DOHH2 (cell line): ENCODE data around the gene RORB.

ENCODE experiments used
- H3F3A ChIP-seq: fragments of 200-600 bp; sonication (generic), shearing (Covaris generic); 2 replicates; pipeline ENCODE4 v1.6.0; 2016; ENCODE audit warnings: antibody characterized with exemption, mild to moderate bottlenecking; ENCODE audit not compliant: control insufficient read depth, insufficient read depth
- H3K27ac ChIP-seq: fragments of 200-600 bp; sonication (generic); 2 replicates; pipeline ENCODE4 v1.5.1; 2014; ENCODE audit warnings: low read depth, mild to moderate bottlenecking, low read length, moderate library complexity
- H3K27me3 ChIP-seq: fragments of 200-600 bp; sonication (generic); 2 replicates; pipeline ENCODE4 v1.6.1; 2014; ENCODE audit warnings: mild to moderate bottlenecking, low read length, mixed read lengths; ENCODE audit not compliant: control insufficient read depth
- H3K36me3 ChIP-seq: fragments of 200-600 bp; sonication (generic); 2 replicates; pipeline ENCODE4 v1.6.1; 2014; ENCODE audit warnings: mild to moderate bottlenecking, low read length, moderate library complexity, mixed read lengths; ENCODE audit not compliant: control insufficient read depth
- H3K4me1 ChIP-seq: fragments of 200-600 bp; sonication (generic); 2 replicates; pipeline ENCODE4 v1.6.1; 2014; ENCODE audit warnings: mild to moderate bottlenecking, low read length, mixed read lengths; ENCODE audit not compliant: control insufficient read depth
- H3K4me2 ChIP-seq: fragments of 200-600 bp; sonication (generic); 2 replicates; pipeline ENCODE4 v1.6.0; 2014; ENCODE audit warnings: mild to moderate bottlenecking, low read length, moderate library complexity
- H3K4me3 ChIP-seq: fragments of 200-600 bp; sonication (generic); 2 replicates; pipeline ENCODE4 v1.5.1; 2014; ENCODE audit warnings: mild to moderate bottlenecking, low read length, mixed read lengths
- H3K79me2 ChIP-seq: fragments of 200-600 bp; sonication (generic); 2 replicates; pipeline ENCODE4 v1.6.1; 2014; ENCODE audit warnings: mild to moderate bottlenecking, low read length, mixed read lengths; ENCODE audit not compliant: control insufficient read depth
- H3K9me2 ChIP-seq: fragments of 200-600 bp; sonication (generic); replicated peaks from 2 replicates; pipeline ENCODE4 v1.6.1; 2014; ENCODE audit warnings: mild to moderate bottlenecking, low read length, mixed read lengths; ENCODE audit not compliant: control insufficient read depth
- H3K9me3 ChIP-seq: fragments of 200-600 bp; sonication (generic); 2 replicates; pipeline ENCODE4 v1.6.1; 2014; ENCODE audit warnings: antibody characterized with exemption, low read length, mixed read lengths; ENCODE audit not compliant: control insufficient read depth, insufficient read depth
- H4K20me1 ChIP-seq: fragments of 200-600 bp; sonication (generic); 2 replicates; pipeline ENCODE4 v1.6.0; 2014; ENCODE audit warnings: low read depth, mild to moderate bottlenecking, antibody characterized with exemption, low read length, moderate library complexity; ENCODE audit not compliant: control insufficient read depth, insufficient read depth
- CTCF ChIP-seq: fragments of 200-600 bp; sonication (generic); IDR thresholded peaks from one replicate; pipeline ENCODE4 v1.5.1; 2014; ENCODE audit warnings: antibody characterized with exemption, mild to moderate bottlenecking, low read depth, low read length; ENCODE audit not compliant: poor library complexity, severe bottlenecking
- EZH2phosphoT487 ChIP-seq: fragments of 200-600 bp; sonication (generic); IDR thresholded peaks from 2 replicates; pipeline ENCODE4 v1.6.1; 2017; ENCODE audit warnings: borderline replicate concordance, mild to moderate bottlenecking, antibody characterized with exemption, low read length, moderate library complexity, mixed read lengths

The RORB gene

GRCh38 chr9:74554751-74555419 is 57.8 kb downstream of the RORB start:
- no peaks in the 10 kb centered on the region for H3K36me3 ChIP-seq
- no peaks in the 10 kb centered on the region for H3K4me1 ChIP-seq
- H4K20me1 ChIP-seq: no peaks in the 10 kb centered on the region
- TF ChIP-seq EZH2phosphoT487: no peak
- no peak for TF ChIP-seq CTCF
- H3K27ac ChIP-seq: no peak overlapping the region
- no peak overlapping the region for H3K4me2 ChIP-seq
- H3K4me3 ChIP-seq: no peak overlapping the region
- H3K79me2 ChIP-seq: no peaks in the 10 kb centered on the region
- H3K9me3 ChIP-seq: no peaks in the 10 kb centered on the region
- no peaks in the 10 kb centered on the region for H3K9me2 ChIP-seq
- H3F3A ChIP-seq: no peaks in the 10 kb centered on the region
- no peaks in the 10 kb centered on the region for H3K27me3 ChIP-seq

GRCh38 chr9:74555565-74555964 is 58.4 kb downstream of the RORB start:
- H3F3A ChIP-seq: no peaks in the 10 kb centered on the region
- no peak overlapping the region for H3K27ac ChIP-seq
- H3K9me3 ChIP-seq: no peaks in the 10 kb centered on the region
- TF ChIP-seq EZH2phosphoT487 (no peak), CTCF (no peak)
- H3K27me3 ChIP-seq: no peaks in the 10 kb centered on the region
- no peaks in the 10 kb centered on the region for H3K36me3 ChIP-seq
- no peaks in the 10 kb centered on the region for H3K9me2 ChIP-seq
- H4K20me1 ChIP-seq: no peaks in the 10 kb centered on the region
- H3K79me2 ChIP-seq: no peaks in the 10 kb centered on the region
- H3K4me2 ChIP-seq: no peak overlapping the region
- no peaks in the 10 kb centered on the region for H3K4me1 ChIP-seq
- H3K4me3 ChIP-seq: no peak overlapping the region

GRCh38 chr9:74556685-74557084 is 59.5 kb downstream of the RORB start:
- no peaks in the 10 kb centered on the region for H3K4me1 ChIP-seq
- H3F3A ChIP-seq: no peaks in the 10 kb centered on the region
- no peak overlapping the region for H3K4me2 ChIP-seq

More at GRCh38 chr9:74556685-74557084, 59.5 kb downstream of the RORB start:
- Histone ChIP-seq H3K36me3 (no peaks in the 10 kb centered on the region), H4K20me1 (no peaks in the 10 kb centered on the region), H3K4me3 (no peak overlapping the region), H3K79me2 (no peaks in the 10 kb centered on the region), H3K9me3 (no peaks in the 10 kb centered on the region), H3K9me2 (no peaks in the 10 kb centered on the region), H3K27ac (no peak overlapping the region), H3K27me3 (no peaks in the 10 kb centered on the region)
- no peak for TF ChIP-seq CTCF
- no peak for TF ChIP-seq EZH2phosphoT487
